Omental fat pad (tissue), 4 donors: ENCODE data around the gene GALR2. TPM values are rescaled to one million over a fixed set of nuclear protein-coding genes. Genes with fewer than 3 reads are reported as not detected.

Experiments used
- ATAC-seq: fragments of 150-250 bp; one replicate; pipeline ENCODE4 v1.9.1; 2016; ENCODE audit warnings: mild to moderate bottlenecking, moderate library complexity; ENCODE audit not compliant: low FRiP score
- DNase-seq: peaks from one replicate; pipeline ENCODE4 v3.0.0-alpha.2; 2019; ENCODE audit warnings: low spot score
- CTCF ChIP-seq, 3 donors: fragments of 450-650 bp; IDR thresholded peaks; one replicate each; pipeline ENCODE4 v1.5.1; 2016 to 2017; ENCODE audit warnings: antibody characterized with exemption in 3 of 3, mild to moderate bottlenecking in 3 of 3, moderate library complexity in 2 of 3
- total RNA-seq, 4 donors: library from RNA; depleted of rRNA; stranded (reverse); fragments of >200 nt; gene quantifications; one replicate each; pipeline ENCODE4 v1.1.0, GENCODE V29; 2016

Gene GALR2
- total RNA-seq, 4 donors from 2014 or later: 0.50 TPM; not detected in 3

DNA sequence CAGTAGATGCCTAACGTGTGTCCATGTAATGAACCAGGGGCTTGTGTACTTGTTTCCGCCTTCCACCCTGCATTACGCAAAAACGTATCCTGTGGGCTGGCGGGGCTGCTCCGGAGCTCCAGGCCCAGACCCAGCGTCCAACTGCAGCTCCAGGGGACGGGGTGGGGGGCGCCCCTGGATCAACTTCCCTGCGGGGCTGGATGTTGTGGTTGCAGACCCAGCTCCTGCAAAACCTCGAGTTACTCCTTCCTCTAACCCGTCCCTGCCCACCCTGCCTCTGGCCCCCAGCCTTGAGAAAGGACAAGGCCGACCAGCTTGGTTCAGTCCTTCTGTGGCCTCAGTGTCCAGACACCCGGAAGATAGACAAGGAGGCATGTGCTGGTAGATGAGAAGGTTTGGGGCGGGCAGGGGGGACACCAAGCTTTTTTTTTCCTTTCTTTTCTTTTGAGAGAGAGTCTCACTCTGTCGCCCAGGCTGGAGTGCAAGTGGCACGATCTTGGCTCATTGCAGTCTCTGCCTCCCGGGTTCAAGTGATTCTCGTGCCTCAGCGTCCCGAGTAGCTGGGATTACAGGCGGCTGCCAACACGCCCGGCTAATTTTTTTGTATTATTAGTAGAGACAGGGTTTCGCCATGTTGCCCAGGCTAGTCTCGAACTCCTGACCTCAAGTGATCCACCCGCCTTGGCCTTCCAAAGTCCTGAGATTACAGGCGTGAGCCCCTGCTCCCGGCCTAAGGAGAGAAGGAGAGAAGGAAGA lies 29.7 kb downstream of the GALR2 start:
- no peak for TF ChIP-seq CTCF (IDR thresholded peaks at IDR 0.05)
- DNase-seq (no peak), ATAC-seq (no peak)

DNA sequence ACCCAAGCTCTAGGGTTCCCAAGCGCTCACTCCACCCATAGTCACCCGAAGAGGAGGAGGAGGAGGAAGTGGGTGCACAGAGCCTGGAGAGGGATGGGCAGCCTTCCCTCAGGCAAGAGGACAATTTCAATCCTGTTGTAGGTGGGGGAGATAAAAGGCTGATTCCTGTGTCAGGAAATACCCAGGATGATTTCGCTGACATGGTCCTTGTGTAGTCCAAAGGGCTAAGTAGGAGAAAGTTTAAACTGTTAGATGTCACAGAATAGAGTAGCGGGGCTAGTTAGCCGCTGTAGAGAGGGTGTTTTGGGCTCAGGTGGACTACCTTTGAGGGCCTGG lies 30.3 kb downstream of the GALR2 start:
- DNase-seq: no peak
- TF ChIP-seq CTCF (IDR thresholded peaks at IDR 0.05): no peak
- no peak for ATAC-seq

GRCh38 chr17:76106703-76107102 lies 32.1 kb downstream of the GALR2 start:
- no peak for DNase-seq

DNA sequence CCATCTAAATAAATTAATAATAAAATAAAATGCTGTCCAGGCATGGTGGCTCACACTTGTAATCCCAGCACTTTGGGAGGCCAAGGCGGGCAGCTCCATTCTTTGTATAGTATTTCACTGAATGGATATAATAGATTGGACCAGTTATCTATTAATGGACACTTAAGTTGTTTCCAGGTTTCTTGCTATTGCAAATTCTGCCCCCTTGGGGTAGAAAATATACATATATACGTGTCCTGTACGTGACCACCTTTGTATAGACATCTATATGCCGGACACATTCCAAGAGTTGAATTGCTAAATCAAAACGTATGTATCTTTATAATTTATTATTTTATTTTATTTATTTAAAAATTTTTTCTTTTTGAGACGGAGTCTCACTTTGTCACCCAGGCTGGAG lies 32.9 kb downstream of the GALR2 start:
- ATAC-seq (no peak), DNase-seq (no peak)
- no peak for TF ChIP-seq CTCF (IDR thresholded peaks at IDR 0.05)

More at GRCh38 chr17:76106703-76107102, 32.1 kb downstream of the GALR2 start:
- no peak for TF ChIP-seq CTCF (IDR thresholded peaks at IDR 0.05)
- no peak for ATAC-seq

DNA sequence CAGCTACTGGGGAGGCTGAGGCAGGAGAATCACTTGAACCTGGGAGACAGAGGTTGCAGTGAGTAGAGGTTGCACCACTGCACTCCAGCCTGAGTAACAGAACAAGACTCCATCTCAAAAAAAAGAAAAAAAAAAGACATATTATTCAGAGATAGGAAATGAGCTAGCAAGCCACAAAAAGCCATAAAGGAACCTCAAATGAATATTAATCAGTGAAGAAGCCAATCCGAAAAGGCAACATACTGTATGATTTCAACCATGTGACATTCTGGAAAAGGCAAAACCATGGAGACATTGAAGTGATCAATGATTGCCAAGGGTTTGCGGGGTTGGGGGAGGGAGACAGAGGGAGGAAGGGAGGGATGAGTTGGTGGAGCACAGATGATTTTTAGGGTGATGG lies 37.4 kb downstream of the GALR2 start:
- no peak for DNase-seq
- ATAC-seq: no peak
- no peak for TF ChIP-seq CTCF (IDR thresholded peaks at IDR 0.05)

DNA sequence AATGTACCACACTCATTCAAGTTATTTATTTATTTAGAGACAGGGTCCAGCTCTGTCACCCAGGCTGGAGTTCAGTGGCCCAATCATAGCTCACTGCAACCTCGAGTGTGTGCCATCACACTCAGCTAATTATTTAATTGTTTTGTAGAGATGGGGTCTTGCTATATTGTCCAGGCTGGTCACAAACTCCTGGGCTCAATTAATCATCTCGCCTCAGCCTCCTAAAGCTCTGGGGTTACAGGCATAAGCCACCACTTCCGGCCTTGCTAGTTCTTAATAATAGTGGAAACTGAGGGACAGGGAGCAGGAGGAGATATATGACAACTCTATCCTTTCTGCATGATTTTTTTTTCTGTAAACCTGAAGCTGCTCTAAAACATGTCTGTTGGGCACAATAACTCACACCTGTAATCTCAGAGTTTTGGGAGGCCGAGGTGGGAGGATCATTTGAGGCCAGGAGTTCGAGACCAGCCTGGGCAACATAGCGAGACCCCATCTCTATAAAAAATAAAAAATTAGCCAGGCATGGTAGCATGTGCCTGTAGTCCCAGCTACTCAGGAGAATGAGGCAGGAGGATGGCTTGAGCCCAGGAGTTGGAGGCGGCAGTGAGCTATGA lies 40.7 kb downstream of the GALR2 start:
- DNase-seq: no peak
- no peak for ATAC-seq
- no peak for TF ChIP-seq CTCF (IDR thresholded peaks at IDR 0.05)
